A549 (cell line): ENCODE measurements around the gene LRP4.

Source experiments
- CEBPB ChIP-seq, 2 experiments: fragments of >200 bp in 1 of 2; sonication (Bioruptor Twin) in 1 of 2; formaldehyde crosslinking in 1 of 2; IDR thresholded peaks; 2 replicates each; pipeline ENCODE4 v1.6.1; 2012 to 2016
- EP300 ChIP-seq, 2 experiments: fragments of >200 bp; sonication (Bioruptor Twin); formaldehyde crosslinking; IDR thresholded peaks; 2 replicates in 1 of 2; 3 replicates in 1 of 2; pipeline ENCODE4 v1.6.1; 2016 to 2017
- FOSL2 ChIP-seq, 2 experiments: fragments of 450-650 bp in 1 of 2; fragments of >200 bp in 1 of 2; sonication (Bioruptor Twin) in 1 of 2; formaldehyde crosslinking; IDR thresholded peaks; 2 replicates each; pipeline versions ENCODE4 v1.5.0 to v1.6.1; 2016 to 2020; ENCODE audit warnings: mild to moderate bottlenecking in 1 of 2, moderate library complexity in 1 of 2
- NPAS2 ChIP-seq: fragments of 250-450 bp; sonication (Bioruptor Pico); IDR thresholded peaks from 2 replicates; pipeline ENCODE4 v1.8.0; 2022; ENCODE audit warnings: mild to moderate bottlenecking, moderate library complexity, borderline replicate concordance
- POLR2A ChIP-seq: IDR thresholded peaks from 2 replicates; pipeline ENCODE4 v1.6.1; 2012; ENCODE audit warnings: mild to moderate bottlenecking, low read length
- POLR2AphosphoS2 ChIP-seq: conservative IDR thresholded peaks from 2 replicates; pipeline ENCODE4 v1.6.1; 2012; ENCODE audit warnings: low read length, improper control_type of control experiment, inconsistent platforms
- TP53 ChIP-seq: fragments of 250-450 bp; sonication (Bioruptor Pico); IDR thresholded peaks from 2 replicates; pipeline ENCODE4 v1.5.0; 2021; ENCODE audit warnings: mild to moderate bottlenecking, moderate library complexity
- TF ChIP-seq, protein P1 (sequence below): fragments of >200 bp; sonication (Bioruptor Twin); formaldehyde crosslinking; IDR thresholded peaks from 3 replicates; pipeline ENCODE4 v1.5.1; 2016
- TF ChIP-seq, protein P2 (sequence below): fragments of 200-600 bp; sonication (generic); IDR thresholded peaks from 2 replicates; pipeline ENCODE4 v1.6.1; 2016; ENCODE audit warnings: antibody characterized with exemption, mild to moderate bottlenecking, moderate library complexity

DNA sequence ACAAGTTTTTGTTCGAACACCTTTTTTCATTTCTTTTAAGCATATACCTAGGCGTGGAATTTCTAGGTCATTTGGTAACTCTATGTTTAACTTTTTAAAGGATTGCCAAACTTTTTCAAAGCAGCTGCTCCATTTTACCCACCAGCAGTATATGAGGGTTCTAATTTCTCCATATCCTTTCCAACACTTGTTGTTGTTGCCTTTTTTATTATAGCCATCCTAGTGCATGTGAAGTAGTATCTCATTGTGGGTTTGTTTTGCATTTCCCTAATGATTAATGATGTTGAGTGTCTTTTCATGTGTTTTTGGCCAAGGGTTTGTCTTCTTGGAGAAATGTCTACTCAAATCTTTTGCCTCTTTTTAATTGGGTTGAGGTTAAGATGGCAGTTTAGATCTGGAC lies 42.7 kb upstream of the LRP4 start:
- TF ChIP-seq, protein P1, sequence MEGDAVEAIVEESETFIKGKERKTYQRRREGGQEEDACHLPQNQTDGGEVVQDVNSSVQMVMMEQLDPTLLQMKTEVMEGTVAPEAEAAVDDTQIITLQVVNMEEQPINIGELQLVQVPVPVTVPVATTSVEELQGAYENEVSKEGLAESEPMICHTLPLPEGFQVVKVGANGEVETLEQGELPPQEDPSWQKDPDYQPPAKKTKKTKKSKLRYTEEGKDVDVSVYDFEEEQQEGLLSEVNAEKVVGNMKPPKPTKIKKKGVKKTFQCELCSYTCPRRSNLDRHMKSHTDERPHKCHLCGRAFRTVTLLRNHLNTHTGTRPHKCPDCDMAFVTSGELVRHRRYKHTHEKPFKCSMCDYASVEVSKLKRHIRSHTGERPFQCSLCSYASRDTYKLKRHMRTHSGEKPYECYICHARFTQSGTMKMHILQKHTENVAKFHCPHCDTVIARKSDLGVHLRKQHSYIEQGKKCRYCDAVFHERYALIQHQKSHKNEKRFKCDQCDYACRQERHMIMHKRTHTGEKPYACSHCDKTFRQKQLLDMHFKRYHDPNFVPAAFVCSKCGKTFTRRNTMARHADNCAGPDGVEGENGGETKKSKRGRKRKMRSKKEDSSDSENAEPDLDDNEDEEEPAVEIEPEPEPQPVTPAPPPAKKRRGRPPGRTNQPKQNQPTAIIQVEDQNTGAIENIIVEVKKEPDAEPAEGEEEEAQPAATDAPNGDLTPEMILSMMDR: no peak
- TF ChIP-seq POLR2AphosphoS2: no peak
- no peak for TF ChIP-seq CEBPB (IDR thresholded peaks at IDR 0.05)
- TF ChIP-seq EP300 (IDR thresholded peaks at IDR 0.05): no peak
- no peak for TF ChIP-seq POLR2A
- no peak for TF ChIP-seq NPAS2 (CRISPR knock-in tag)
- TF ChIP-seq FOSL2 (IDR thresholded peaks at IDR 0.05): no peak
- no peak for TF ChIP-seq FOSL2 (CRISPR knock-in tag; IDR thresholded peaks at IDR 0.05)
- TF ChIP-seq, protein P2, sequence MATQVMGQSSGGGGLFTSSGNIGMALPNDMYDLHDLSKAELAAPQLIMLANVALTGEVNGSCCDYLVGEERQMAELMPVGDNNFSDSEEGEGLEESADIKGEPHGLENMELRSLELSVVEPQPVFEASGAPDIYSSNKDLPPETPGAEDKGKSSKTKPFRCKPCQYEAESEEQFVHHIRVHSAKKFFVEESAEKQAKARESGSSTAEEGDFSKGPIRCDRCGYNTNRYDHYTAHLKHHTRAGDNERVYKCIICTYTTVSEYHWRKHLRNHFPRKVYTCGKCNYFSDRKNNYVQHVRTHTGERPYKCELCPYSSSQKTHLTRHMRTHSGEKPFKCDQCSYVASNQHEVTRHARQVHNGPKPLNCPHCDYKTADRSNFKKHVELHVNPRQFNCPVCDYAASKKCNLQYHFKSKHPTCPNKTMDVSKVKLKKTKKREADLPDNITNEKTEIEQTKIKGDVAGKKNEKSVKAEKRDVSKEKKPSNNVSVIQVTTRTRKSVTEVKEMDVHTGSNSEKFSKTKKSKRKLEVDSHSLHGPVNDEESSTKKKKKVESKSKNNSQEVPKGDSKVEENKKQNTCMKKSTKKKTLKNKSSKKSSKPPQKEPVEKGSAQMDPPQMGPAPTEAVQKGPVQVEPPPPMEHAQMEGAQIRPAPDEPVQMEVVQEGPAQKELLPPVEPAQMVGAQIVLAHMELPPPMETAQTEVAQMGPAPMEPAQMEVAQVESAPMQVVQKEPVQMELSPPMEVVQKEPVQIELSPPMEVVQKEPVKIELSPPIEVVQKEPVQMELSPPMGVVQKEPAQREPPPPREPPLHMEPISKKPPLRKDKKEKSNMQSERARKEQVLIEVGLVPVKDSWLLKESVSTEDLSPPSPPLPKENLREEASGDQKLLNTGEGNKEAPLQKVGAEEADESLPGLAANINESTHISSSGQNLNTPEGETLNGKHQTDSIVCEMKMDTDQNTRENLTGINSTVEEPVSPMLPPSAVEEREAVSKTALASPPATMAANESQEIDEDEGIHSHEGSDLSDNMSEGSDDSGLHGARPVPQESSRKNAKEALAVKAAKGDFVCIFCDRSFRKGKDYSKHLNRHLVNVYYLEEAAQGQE: no peak
- no peak for TF ChIP-seq TP53 (CRISPR knock-in tag)
